Measurements from ENCODE around the gene ATP2B1.
"Not testable (repeated sequence)": the region's sequence is repeated elsewhere in the genome, so short reads cannot be mapped to it uniquely, and the experiment has no call there.

ATP2B1 gene

GRCh38 chr12:89710873-89711750 is 2.5 kb upstream of the ATP2B1 start:
- no peak for DNase-seq

- DNase-seq: no peak
Measured at GRCh38 chr12:89709995-89710872, 1.6 kb upstream of the ATP2B1 start.

GRCh38 chr12:89709157-89709994 is 738 bp upstream of the ATP2B1 start:
- DNase-seq: peak; percentile 99

- no peak for DNase-seq
Measured at GRCh38 chr12:89707703-89708564, 704 bp downstream of the ATP2B1 start.

- no peak for DNase-seq
Measured at GRCh38 chr12:89706986-89707702, 1.5 kb downstream of the ATP2B1 start.

- no peak for DNase-seq
Measured at GRCh38 chr12:89706551-89706950, 2.1 kb downstream of the ATP2B1 start.

GRCh38 chr12:89704457-89704856 is 4.2 kb downstream of the ATP2B1 start:
- no peak for DNase-seq

GRCh38 chr12:89703768-89704167 is 4.9 kb downstream of the ATP2B1 start:
- no peak for DNase-seq

- DNase-seq: no peak
Measured at GRCh38 chr12:89702503-89702902, 6.1 kb downstream of the ATP2B1 start.

GRCh38 chr12:89701606-89702206 is 6.9 kb downstream of the ATP2B1 start:
- DNase-seq: no peak

GRCh38 chr12:89700191-89700810 is 8.3 kb downstream of the ATP2B1 start:
- DNase-seq: no peak

- DNase-seq: no peak
Measured at GRCh38 chr12:89698607-89699006, 10.0 kb downstream of the ATP2B1 start.

- DNase-seq: not testable (repeated sequence)
Measured at GRCh38 chr12:89697728-89698127, 10.9 kb downstream of the ATP2B1 start.

GRCh38 chr12:89697296-89697695 is 11.3 kb downstream of the ATP2B1 start:
- no peak for DNase-seq

- DNase-seq: no peak
Measured at GRCh38 chr12:89695830-89696229, 12.8 kb downstream of the ATP2B1 start.

GRCh38 chr12:89695100-89695499 is 13.5 kb downstream of the ATP2B1 start:
- no peak for DNase-seq

GRCh38 chr12:89694542-89694941 is 14.1 kb downstream of the ATP2B1 start:
- no peak for DNase-seq

GRCh38 chr12:89693639-89694202 is 14.9 kb downstream of the ATP2B1 start:
- DNase-seq: no peak

GRCh38 chr12:89692439-89692838 is 16.2 kb downstream of the ATP2B1 start:
- DNase-seq: no peak

GRCh38 chr12:89691659-89692058 is 17.0 kb downstream of the ATP2B1 start:
- DNase-seq: no peak
